ENCODE measurements around the gene TRAPPC6A.

DNA sequence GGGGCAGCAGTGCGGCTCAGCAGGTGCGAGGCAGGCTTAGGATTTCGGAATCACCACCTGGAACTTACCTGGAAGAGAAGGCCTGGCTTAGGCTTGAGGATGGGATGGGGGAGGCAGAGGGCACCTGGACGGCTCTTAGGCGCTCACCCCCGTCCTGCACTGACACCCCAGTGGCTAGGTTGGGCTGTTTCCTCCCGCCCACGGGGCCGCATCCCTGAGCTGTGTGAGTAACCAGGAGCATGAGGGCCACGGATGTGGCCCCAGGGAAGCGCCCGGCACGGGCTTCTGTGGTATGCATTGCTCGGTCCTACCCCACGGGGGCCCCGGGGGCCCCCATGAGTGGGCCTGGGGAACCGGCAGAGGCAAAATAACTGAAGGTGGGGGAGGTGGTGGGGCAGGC lies 14.9 kb downstream of the TRAPPC6A start:
- TF ChIP-seq, protein P1, sequence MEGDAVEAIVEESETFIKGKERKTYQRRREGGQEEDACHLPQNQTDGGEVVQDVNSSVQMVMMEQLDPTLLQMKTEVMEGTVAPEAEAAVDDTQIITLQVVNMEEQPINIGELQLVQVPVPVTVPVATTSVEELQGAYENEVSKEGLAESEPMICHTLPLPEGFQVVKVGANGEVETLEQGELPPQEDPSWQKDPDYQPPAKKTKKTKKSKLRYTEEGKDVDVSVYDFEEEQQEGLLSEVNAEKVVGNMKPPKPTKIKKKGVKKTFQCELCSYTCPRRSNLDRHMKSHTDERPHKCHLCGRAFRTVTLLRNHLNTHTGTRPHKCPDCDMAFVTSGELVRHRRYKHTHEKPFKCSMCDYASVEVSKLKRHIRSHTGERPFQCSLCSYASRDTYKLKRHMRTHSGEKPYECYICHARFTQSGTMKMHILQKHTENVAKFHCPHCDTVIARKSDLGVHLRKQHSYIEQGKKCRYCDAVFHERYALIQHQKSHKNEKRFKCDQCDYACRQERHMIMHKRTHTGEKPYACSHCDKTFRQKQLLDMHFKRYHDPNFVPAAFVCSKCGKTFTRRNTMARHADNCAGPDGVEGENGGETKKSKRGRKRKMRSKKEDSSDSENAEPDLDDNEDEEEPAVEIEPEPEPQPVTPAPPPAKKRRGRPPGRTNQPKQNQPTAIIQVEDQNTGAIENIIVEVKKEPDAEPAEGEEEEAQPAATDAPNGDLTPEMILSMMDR (IDR thresholded peaks at IDR 0.05): no peak
- TF ChIP-seq POLR2A (IDR thresholded peaks at IDR 0.05) (no peak), EP300 (IDR thresholded peaks at IDR 0.05) (no peak)

All from ovary (tissue), 3 donors.